CD4-positive, alpha-beta T cell (primary cell): ENCODE data around the gene KRT3. TPM values are rescaled to one million over a fixed set of nuclear protein-coding genes. Genes with fewer than 3 reads are reported as not detected.
"Not testable (repeated sequence)": the region's sequence is repeated elsewhere in the genome, so short reads cannot be mapped to it uniquely, and the experiment has no call there.

Experiments
- ATAC-seq: fragments of 200-7000 bp; cut with Tn5 transposase; one replicate; pipeline ENCODE4 v1.10.0; 2022; ENCODE audit warnings: mild to moderate bottlenecking; ENCODE audit not compliant: poor library complexity
- CTCF ChIA-PET: fragments of 350-600 bp; sonication (Branson Sonifier 250); formaldehyde crosslinking; loops from one replicate; lab custom pipeline; 2021; ENCODE audit warnings: antibody characterized with exemption, inconsistent platforms; lab: Charles Lee
- POLR2A ChIA-PET: fragments of 350-600 bp; sonication (Branson Sonifier 250); formaldehyde crosslinking; loops from one replicate; lab custom pipeline; 2021; ENCODE audit warnings: antibody characterized with exemption, inconsistent platforms; lab: Charles Lee
- DNase-seq, 14 experiments: peaks; one replicate each; pipeline ENCODE4 v3.0.0-alpha.2; 2013 to 2020; ENCODE audit warnings: mixed read lengths in 2 of 14
- H3K27ac ChIP-seq, 2 donors: one replicate each; pipeline versions ENCODE4 v1.5.1 to v1.7.0; 2013; ENCODE audit warnings: low read length in 2 of 2, low read depth in 1 of 2, mild to moderate bottlenecking in 1 of 2
- H3K27me3 ChIP-seq, 2 experiments: 1 replicate in 1 of 2; 2 replicates in 1 of 2; pipeline versions ENCODE4 v1.6.1 to v1.7.0; 2013; ENCODE audit warnings: low read length in 2 of 2, control low read depth in 1 of 2, mild to moderate bottlenecking in 1 of 2, moderate library complexity in 1 of 2; ENCODE audit not compliant: insufficient read depth in 2 of 2, control insufficient read depth in 1 of 2
- H3K36me3 ChIP-seq: one replicate; pipeline ENCODE4 v1.6.1; 2013; ENCODE audit warnings: low read length, control low read depth; ENCODE audit not compliant: insufficient read depth
- H3K4me1 ChIP-seq: one replicate; pipeline ENCODE4 v1.6.1; 2013; ENCODE audit warnings: low read length, control low read depth; ENCODE audit not compliant: insufficient read depth
- H3K4me3 ChIP-seq: one replicate; pipeline ENCODE4 v1.5.1; 2013; ENCODE audit warnings: mild to moderate bottlenecking, low read length, moderate library complexity
- H3K9me3 ChIP-seq, 2 experiments: 1 replicate in 1 of 2; 2 replicates in 1 of 2; pipeline versions ENCODE4 v1.6.1 to v1.7.0; 2013; ENCODE audit warnings: low read length in 2 of 2, mild to moderate bottlenecking in 2 of 2, control low read depth in 1 of 2, moderate library complexity in 1 of 2; ENCODE audit not compliant: control insufficient read depth in 1 of 2, insufficient read depth in 1 of 2
- H3K27ac Mint-ChIP-seq: one replicate; pipeline ENCODE4 v1.8.0; 2020; ENCODE audit warnings: mixed read lengths
- H3K27me3 Mint-ChIP-seq: one replicate; pipeline ENCODE4 v1.8.0; 2021; ENCODE audit warnings: mixed read lengths
- H3K36me3 Mint-ChIP-seq: one replicate; pipeline ENCODE4 v1.8.0; 2021; ENCODE audit warnings: low read depth, mixed read lengths
- H3K4me1 Mint-ChIP-seq: one replicate; pipeline ENCODE4 v1.8.0; 2021; ENCODE audit warnings: low read depth, mixed read lengths
- H3K4me3 Mint-ChIP-seq: one replicate; pipeline ENCODE4 v1.8.0; 2020; ENCODE audit warnings: mild to moderate bottlenecking, mixed read lengths
- H3K9me3 Mint-ChIP-seq: one replicate; pipeline ENCODE4 v1.8.0; 2020; ENCODE audit warnings: mixed read lengths
- intact Hi-C, 2 experiments: fragments of 100-400 bp; cut with DNase I in 1 of 2; cut with micrococcal nuclease in 1 of 2; formaldehyde crosslinking; loops; one replicate each; pipeline versions ENCODE4 v1.15.1 to v1.9.0; 2023 to 2025; cut with DNase I, micrococcal nuclease
- total RNA-seq, 174 experiments: library from RNA in 2 of 174; stranded (reverse) in 2 of 174; gene quantifications; one replicate each; pipeline ENCODE4 v1.2.3 and lab custom pipeline; 2021 to 2026
- TF ChIP-seq, protein P1 (sequence below): fragments of 200-600 bp; IDR thresholded peaks from one replicate; pipeline ENCODE4 v1.8.0; 2022; ENCODE audit warnings: antibody characterized with exemption, mild to moderate bottlenecking

KRT3 gene
- total RNA-seq, 2 experiments from 2014 or later: not detected

DNA sequence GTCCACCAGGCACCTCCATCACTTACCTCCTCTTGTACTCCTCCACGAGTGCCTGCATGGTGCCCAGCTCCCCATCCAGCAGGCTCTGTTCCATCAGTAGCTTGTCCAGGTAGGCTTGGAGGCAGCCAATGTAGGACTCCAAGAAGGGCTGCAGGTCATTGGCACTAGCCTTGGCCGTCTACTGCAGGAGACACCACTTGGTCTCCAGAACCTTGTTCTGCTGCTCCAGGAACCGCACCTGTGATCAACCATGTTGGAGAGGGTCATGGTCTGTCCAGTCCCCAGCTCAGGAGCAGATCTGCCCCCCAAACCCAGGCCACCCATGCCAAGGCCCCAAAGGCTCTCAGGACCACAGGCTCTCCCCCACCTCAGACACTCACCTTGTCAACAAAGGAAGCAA, 42.6 kb downstream of the KRT3 start:
- Mint-ChIP-seq H3K27ac (no peak overlapping the region), H3K4me3 (no peak overlapping the region), H3K9me3 (no peaks in the 10 kb centered on the region), H3K4me1 (peaks cover 14% of the 10 kb centered on the region), H3K36me3 (no peaks in the 10 kb centered on the region), H3K27me3 (no peaks in the 10 kb centered on the region)
- CTCF ChIA-PET: no interaction called here
- no peak for DNase-seq
- Histone ChIP-seq H3K9me3 (no peaks in the 10 kb centered on the region), H3K36me3 (no peaks in the 10 kb centered on the region), H3K27me3 (peaks cover 0 to 5% of the 10 kb centered on the region in 2 experiments), H3K4me3 (no peak overlapping the region), H3K4me1 (peaks cover 3% of the 10 kb centered on the region), H3K27ac (no peak overlapping the region)
- TF ChIP-seq, protein P1, sequence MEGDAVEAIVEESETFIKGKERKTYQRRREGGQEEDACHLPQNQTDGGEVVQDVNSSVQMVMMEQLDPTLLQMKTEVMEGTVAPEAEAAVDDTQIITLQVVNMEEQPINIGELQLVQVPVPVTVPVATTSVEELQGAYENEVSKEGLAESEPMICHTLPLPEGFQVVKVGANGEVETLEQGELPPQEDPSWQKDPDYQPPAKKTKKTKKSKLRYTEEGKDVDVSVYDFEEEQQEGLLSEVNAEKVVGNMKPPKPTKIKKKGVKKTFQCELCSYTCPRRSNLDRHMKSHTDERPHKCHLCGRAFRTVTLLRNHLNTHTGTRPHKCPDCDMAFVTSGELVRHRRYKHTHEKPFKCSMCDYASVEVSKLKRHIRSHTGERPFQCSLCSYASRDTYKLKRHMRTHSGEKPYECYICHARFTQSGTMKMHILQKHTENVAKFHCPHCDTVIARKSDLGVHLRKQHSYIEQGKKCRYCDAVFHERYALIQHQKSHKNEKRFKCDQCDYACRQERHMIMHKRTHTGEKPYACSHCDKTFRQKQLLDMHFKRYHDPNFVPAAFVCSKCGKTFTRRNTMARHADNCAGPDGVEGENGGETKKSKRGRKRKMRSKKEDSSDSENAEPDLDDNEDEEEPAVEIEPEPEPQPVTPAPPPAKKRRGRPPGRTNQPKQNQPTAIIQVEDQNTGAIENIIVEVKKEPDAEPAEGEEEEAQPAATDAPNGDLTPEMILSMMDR: no peak
- POLR2A ChIA-PET: no interaction called here
- ATAC-seq: no peak
- intact Hi-C loops: no loop called here

DNA sequence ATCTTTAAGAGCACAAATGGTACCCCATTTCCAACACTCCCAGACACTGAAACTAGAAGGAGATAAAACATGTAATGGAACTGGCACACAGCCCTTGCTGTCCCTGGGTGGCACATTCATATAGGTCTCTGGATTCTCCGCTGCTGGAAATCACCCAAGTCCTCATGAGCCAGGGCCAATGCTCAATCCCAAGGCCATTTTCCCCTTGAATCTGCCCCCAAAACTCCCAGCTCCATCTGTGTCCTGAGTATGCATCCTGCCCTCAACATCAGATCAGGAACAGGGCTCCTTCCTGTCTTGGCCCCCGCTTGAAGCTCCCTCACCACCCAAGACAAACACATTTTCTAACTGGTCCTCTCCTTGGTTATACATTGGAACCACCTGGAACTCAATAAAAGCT, 43.4 kb downstream of the KRT3 start:
- no peak overlapping the region for H3K27ac Mint-ChIP-seq
- no peak overlapping the region for H3K4me3 ChIP-seq
- ChIA-PET CTCF (no interaction called here), POLR2A (no interaction called here)
- no peak overlapping the region for H3K4me3 Mint-ChIP-seq
- H3K36me3 Mint-ChIP-seq: no peaks in the 10 kb centered on the region
- no peaks in the 10 kb centered on the region for H3K9me3 ChIP-seq
- H3K27me3 Mint-ChIP-seq: no peaks in the 10 kb centered on the region
- peaks cover 0 to 5% of the 10 kb centered on the region in 2 experiments for H3K27me3 ChIP-seq
- no peaks in the 10 kb centered on the region for H3K9me3 Mint-ChIP-seq
- no peak overlapping the region for H3K27ac ChIP-seq
- peaks cover 4% of the 10 kb centered on the region for H3K4me1 ChIP-seq
- TF ChIP-seq, protein P1: no peak
- peaks cover 16% of the 10 kb centered on the region for H3K4me1 Mint-ChIP-seq
- H3K36me3 ChIP-seq: no peaks in the 10 kb centered on the region
- intact Hi-C loops: no loop called here
- no peak for DNase-seq
- no peak for ATAC-seq

DNA sequence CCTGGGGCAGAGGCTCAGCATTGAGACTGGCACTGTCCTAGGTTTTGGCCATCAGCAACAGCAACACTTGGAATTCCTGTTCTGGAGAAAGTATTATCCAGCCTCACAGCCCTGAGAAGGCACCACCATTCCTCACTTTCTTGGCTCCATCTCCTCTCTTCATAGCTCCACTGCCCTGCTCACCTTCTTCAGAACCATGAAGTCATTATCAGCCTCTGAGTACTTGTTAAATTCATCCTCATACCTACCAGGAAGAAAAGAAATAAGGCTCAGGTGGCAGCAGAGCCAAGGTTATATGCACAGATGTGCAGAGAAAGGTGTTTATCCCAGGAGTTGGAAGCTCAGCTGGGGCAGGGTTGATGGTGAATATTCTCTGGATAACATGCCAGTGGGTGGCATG, 44.1 kb downstream of the KRT3 start:
- Histone ChIP-seq H3K27ac (no peak overlapping the region), H3K4me3 (no peak overlapping the region), H3K36me3 (no peaks in the 10 kb centered on the region), H3K4me1 (peaks cover 4% of the 10 kb centered on the region), H3K9me3 (no peaks in the 10 kb centered on the region), H3K27me3 (peaks cover 0 to 5% of the 10 kb centered on the region in 2 experiments)
- H3K27me3 Mint-ChIP-seq: no peaks in the 10 kb centered on the region
- CTCF ChIA-PET: no interaction called here
- TF ChIP-seq, protein P1: no peak
- intact Hi-C loops: no loop called here
- no peak overlapping the region for H3K4me3 Mint-ChIP-seq
- peaks cover 16% of the 10 kb centered on the region for H3K4me1 Mint-ChIP-seq
- no peaks in the 10 kb centered on the region for H3K9me3 Mint-ChIP-seq
- DNase-seq (no peak), ATAC-seq (no peak)
- H3K36me3 Mint-ChIP-seq: no peaks in the 10 kb centered on the region
- no peak overlapping the region for H3K27ac Mint-ChIP-seq
- POLR2A ChIA-PET: no interaction called here

DNA sequence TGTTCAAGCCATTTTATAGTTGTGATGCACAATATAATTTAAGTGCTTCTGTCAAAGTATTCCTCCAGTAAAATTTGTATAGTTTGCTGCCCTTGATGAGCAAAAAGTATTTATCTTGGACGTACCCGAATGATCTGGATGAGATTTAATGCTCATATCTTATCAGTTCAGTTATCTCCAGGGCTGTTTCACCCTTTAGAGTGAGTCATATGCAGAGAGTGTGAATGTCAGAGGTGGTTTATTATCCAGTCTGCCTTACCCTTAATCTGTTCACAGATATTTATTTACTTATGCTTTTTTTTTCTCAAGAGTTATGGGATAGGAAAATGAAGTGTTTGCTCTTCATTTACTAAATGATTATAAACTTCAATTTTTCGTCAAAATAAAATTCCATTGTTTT, 45.4 kb downstream of the KRT3 start:
- POLR2A ChIA-PET, H3K27ac ChIP-seq, H3K4me3 ChIP-seq, H3K9me3 ChIP-seq, H3K36me3 Mint-ChIP-seq, H3K27me3 ChIP-seq, H3K27ac Mint-ChIP-seq, H3K36me3 ChIP-seq, H3K4me1 ChIP-seq, DNase-seq, H3K4me3 Mint-ChIP-seq, CTCF ChIA-PET, intact Hi-C loops, ATAC-seq, H3K9me3 Mint-ChIP-seq, H3K27me3 Mint-ChIP-seq: not testable (repeated sequence)
- peaks cover 16% of the 10 kb centered on the region for H3K4me1 Mint-ChIP-seq
